ENCODE measurements around the gene CORIN.
A peak's percentile ranks its signal among the peaks of the same experiment; 100 is the strongest.

CORIN gene

DNA sequence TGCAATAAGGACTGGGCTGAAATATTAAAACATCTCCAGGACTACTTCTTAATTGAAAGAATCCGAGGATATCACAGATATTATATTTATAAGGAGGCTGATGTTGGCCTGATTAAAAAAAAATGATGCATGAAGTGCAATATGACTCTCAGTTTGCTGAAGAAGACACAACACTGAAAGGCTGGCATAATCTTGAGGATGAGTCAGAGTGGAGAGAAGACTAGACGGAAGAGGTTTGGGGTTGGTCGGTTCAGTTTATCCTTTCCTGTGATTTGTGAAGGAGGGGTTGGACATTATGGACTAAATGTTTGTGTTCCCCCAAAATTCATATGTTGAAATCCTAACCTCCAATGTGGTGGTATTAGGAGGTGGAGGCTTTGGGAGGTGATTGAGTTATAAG lies 170.3 kb downstream of the CORIN start:
- H3K9me3 ChIP-seq (ENCODE audit: control insufficient read depth, insufficient read depth, low read length): no peaks in the 10 kb centered on the region
- no peaks in the 10 kb centered on the region for H3K36me3 ChIP-seq (ENCODE audit: control insufficient read depth, insufficient read depth, low read length)
- H3K27me3 ChIP-seq (ENCODE audit: control insufficient read depth, insufficient read depth, low read length): no peaks in the 10 kb centered on the region
- no peak overlapping the region for H3K4me3 ChIP-seq (ENCODE audit: low read length)
- no peaks in the 10 kb centered on the region for H3K4me1 ChIP-seq (ENCODE audit: control insufficient read depth, insufficient read depth, low read length)
- WGBS (ENCODE audit: insufficient coverage, insufficient read length): no CpG with 5 or more reads among the region's 3 CpGs
- no peak overlapping the region for H3K27ac ChIP-seq (ENCODE audit: low read length)
- no peak for DNase-seq (ENCODE audit: low read depth, low spot score)

DNA sequence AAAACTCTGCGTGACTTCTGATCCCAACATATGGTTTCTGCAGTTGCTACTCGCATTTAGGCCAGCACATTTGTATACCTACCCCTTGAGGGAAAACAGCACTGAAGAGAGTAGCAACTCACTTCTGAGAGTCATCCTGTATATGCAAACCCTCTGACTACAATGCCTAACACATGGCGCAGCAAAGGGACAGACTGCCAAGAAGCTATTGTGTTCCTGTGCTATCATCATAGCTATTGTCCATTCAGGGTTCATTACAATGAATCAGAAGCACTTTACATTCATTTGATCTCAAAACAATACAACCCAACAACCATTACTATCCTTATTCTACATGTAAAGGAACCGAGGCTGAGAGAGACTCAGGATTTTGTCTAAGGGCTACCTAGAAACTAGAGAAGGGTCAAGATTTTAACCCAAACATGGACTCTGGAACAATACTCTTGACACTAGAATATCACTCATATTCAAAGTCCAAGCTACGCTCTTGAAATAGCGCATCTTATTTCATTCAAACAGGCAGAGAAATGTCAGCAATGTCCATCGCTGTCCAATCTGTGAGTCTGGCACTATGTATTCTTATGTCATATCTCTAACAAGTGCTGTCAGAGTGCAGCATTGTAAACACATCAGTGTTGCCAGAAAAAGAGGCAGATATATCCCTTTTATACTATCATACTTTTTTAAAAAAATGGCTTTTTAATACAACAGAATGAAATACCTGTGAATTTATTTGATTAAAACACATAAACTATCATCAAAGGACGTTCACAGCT lies 173.6 kb downstream of the CORIN start:
- DNase-seq (ENCODE audit: low read depth, low spot score): no peak
- no peaks in the 10 kb centered on the region for H3K4me1 ChIP-seq (ENCODE audit: control insufficient read depth, insufficient read depth, low read length)
- no CpG with 5 or more reads among the region's 8 CpGs for WGBS (ENCODE audit: insufficient coverage, insufficient read length)
- no peaks in the 10 kb centered on the region for H3K27me3 ChIP-seq (ENCODE audit: control insufficient read depth, insufficient read depth, low read length)
- H3K27ac ChIP-seq (ENCODE audit: low read length): no peak overlapping the region
- no peaks in the 10 kb centered on the region for H3K36me3 ChIP-seq (ENCODE audit: control insufficient read depth, insufficient read depth, low read length)
- no peak overlapping the region for H3K4me3 ChIP-seq (ENCODE audit: low read length)
- H3K9me3 ChIP-seq (ENCODE audit: control insufficient read depth, insufficient read depth, low read length): no peaks in the 10 kb centered on the region

DNA sequence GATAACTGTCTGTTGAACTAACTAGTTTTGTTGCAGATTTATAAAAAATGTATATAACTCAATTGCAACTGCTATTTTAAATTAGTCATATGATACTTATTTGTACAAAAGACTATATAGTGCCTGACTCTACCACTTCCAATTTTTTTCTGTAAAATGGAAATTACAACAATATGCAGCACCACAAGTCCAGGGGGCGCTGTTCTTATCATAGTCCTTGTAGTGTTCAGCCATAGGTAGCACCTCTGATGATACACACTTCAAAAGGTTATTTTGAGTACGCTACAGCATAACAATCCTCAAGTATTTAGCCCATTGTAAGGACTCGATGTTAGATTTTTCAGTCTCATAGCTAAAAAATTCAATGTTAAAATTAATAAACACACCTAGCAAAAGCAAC lies 174.9 kb downstream of the CORIN start:
- H3K27ac ChIP-seq (ENCODE audit: low read length): no peak overlapping the region
- H3K4me1 ChIP-seq (ENCODE audit: control insufficient read depth, insufficient read depth, low read length): no peaks in the 10 kb centered on the region
- WGBS (ENCODE audit: insufficient coverage, insufficient read length): no CpG with 5 or more reads among the region's 3 CpGs
- H3K4me3 ChIP-seq (ENCODE audit: low read length): no peak overlapping the region
- H3K36me3 ChIP-seq (ENCODE audit: control insufficient read depth, insufficient read depth, low read length): no peaks in the 10 kb centered on the region
- H3K9me3 ChIP-seq (ENCODE audit: control insufficient read depth, insufficient read depth, low read length): no peaks in the 10 kb centered on the region
- H3K27me3 ChIP-seq (ENCODE audit: control insufficient read depth, insufficient read depth, low read length): no peaks in the 10 kb centered on the region
- peak; percentile 11 for DNase-seq (ENCODE audit: low read depth, low spot score)

DNA sequence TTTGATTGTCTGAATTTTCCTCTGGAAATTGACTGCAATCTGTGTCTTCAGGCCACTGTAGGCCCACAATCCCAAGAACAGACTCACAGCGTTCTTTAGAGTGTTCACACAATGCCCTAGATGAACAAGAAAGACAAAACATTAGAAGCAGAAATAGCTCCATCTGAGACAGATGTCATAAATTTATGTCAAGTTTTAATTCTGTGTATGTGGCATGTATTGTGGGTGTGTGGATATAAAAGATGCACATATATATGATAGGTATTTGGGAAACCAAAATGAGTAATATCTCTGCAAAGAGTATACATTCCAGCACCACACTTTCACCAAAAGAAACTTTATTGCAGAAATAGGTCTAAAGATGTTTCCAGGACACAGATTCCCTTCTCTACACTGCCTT lies 176.1 kb downstream of the CORIN start:
- WGBS (ENCODE audit: insufficient coverage, insufficient read length): no CpG with 5 or more reads among the region's 1 CpG
- Histone ChIP-seq H3K4me1 (ENCODE audit: control insufficient read depth, insufficient read depth, low read length) (no peaks in the 10 kb centered on the region), H3K27ac (ENCODE audit: low read length) (no peak overlapping the region), H3K36me3 (ENCODE audit: control insufficient read depth, insufficient read depth, low read length) (no peaks in the 10 kb centered on the region), H3K27me3 (ENCODE audit: control insufficient read depth, insufficient read depth, low read length) (no peaks in the 10 kb centered on the region), H3K9me3 (ENCODE audit: control insufficient read depth, insufficient read depth, low read length) (no peaks in the 10 kb centered on the region), H3K4me3 (ENCODE audit: low read length) (no peak overlapping the region)
- no peak for DNase-seq (ENCODE audit: low read depth, low spot score)

DNA sequence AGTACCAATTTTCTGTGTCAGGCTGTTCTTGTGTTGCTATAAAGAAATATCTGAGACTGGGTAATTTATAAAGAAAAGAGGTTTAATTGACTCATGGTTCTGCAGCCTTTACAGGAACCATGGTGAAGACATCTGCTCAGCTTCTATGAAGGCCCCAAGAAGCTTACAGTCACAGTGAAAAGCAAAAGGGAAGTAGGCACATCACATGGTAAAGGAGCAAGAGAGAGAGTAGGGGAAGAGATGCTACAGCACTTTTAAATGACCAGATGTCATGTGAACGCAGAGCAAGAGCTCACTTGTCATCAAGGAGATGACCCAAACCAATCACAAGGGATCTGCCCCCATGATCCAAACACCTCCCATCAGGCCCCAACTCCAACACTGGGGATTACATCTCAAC lies 178.5 kb downstream of the CORIN start:
- no peak overlapping the region for H3K4me3 ChIP-seq (ENCODE audit: low read length)
- H3K9me3 ChIP-seq (ENCODE audit: control insufficient read depth, insufficient read depth, low read length): no peaks in the 10 kb centered on the region
- DNase-seq (ENCODE audit: low read depth, low spot score): no peak
- no peak overlapping the region for H3K27ac ChIP-seq (ENCODE audit: low read length)
- H3K36me3 ChIP-seq (ENCODE audit: control insufficient read depth, insufficient read depth, low read length): no peaks in the 10 kb centered on the region
- H3K4me1 ChIP-seq (ENCODE audit: control insufficient read depth, insufficient read depth, low read length): no peaks in the 10 kb centered on the region; the same call in 1 of the 2 replicates
- whole genome bisulfite sequencing (ENCODE audit: insufficient coverage, insufficient read length): no CpG with 5 or more reads among the region's 1 CpG
- H3K27me3 ChIP-seq (ENCODE audit: control insufficient read depth, insufficient read depth, low read length): no peaks in the 10 kb centered on the region

DNA sequence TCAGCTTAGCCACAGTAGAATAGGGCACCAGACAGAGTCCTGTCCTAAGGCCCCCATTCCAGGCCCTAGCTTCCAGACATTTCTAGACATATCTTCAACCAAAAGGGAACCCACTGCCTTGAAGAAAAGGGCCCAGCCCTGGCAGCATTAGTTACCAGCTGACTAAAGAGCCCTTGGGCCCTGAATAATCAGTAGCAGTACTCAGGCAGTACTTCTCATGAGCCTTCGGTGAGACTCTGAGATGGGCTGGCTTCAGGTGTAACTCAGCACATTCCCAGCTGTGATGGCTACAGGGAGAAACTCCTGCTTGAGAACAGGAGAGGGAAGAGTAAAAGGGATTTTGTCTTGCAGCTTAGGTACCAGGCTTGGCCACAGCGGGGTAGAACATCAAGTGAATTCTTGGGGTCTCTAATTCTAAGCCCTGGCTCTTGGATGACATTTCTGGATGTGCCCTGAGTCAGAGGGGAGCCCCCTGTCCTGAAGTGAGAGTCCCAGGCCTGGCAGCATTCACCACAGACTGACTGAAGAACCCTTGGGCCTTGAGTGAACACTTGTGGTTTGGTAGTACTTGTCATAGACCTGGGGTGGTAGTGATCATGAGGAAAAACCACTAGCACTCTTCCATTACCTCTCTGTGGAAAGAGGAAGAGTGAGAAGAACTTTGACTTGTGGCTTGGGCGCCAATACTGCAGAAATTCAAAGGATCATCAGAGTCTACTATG lies 182.7 kb downstream of the CORIN start:
- Histone ChIP-seq H3K4me1 (ENCODE audit: control insufficient read depth, insufficient read depth, low read length) (no peaks in the 10 kb centered on the region; the same call in 1 of the 2 replicates), H3K4me3 (ENCODE audit: low read length) (no peak overlapping the region), H3K36me3 (ENCODE audit: control insufficient read depth, insufficient read depth, low read length) (no peaks in the 10 kb centered on the region), H3K9me3 (ENCODE audit: control insufficient read depth, insufficient read depth, low read length) (no peaks in the 10 kb centered on the region), H3K27ac (ENCODE audit: low read length) (no peak overlapping the region), H3K27me3 (ENCODE audit: control insufficient read depth, insufficient read depth, low read length) (no peaks in the 10 kb centered on the region)
- WGBS (ENCODE audit: insufficient coverage, insufficient read length): no CpG with 5 or more reads among the region's 3 CpGs
- no peak for DNase-seq (ENCODE audit: low read depth, low spot score)

DNA sequence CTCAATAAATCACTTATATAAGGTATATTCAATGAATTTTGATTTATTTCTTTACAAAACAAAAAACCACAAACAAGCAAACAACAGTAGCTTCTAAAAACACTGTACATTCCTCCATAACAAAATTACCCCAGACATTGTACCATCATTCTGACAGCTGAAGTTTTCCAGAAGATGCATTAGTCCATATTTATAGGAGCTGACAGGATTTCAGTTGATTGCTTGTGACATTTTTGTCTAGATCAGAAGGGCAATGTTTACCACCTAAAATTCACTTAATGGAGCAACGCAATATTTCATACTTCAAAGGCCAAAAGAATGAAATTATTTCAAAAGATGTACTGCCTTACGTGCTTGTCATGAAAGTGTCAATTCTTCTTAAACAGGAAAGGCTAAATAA lies 185.8 kb downstream of the CORIN start:
- no CpG with 5 or more reads among the region's 2 CpGs for WGBS (ENCODE audit: insufficient coverage, insufficient read length)
- no peaks in the 10 kb centered on the region for H3K9me3 ChIP-seq (ENCODE audit: control insufficient read depth, insufficient read depth, low read length)
- no peak overlapping the region for H3K4me3 ChIP-seq (ENCODE audit: low read length)
- H3K4me1 ChIP-seq (ENCODE audit: control insufficient read depth, insufficient read depth, low read length): no peaks in the 10 kb centered on the region; the same call in 1 of the 2 replicates
- no peaks in the 10 kb centered on the region for H3K27me3 ChIP-seq (ENCODE audit: control insufficient read depth, insufficient read depth, low read length)
- no peak overlapping the region for H3K27ac ChIP-seq (ENCODE audit: low read length)
- no peak for DNase-seq (ENCODE audit: low read depth, low spot score)
- no peaks in the 10 kb centered on the region for H3K36me3 ChIP-seq (ENCODE audit: control insufficient read depth, insufficient read depth, low read length)

DNA sequence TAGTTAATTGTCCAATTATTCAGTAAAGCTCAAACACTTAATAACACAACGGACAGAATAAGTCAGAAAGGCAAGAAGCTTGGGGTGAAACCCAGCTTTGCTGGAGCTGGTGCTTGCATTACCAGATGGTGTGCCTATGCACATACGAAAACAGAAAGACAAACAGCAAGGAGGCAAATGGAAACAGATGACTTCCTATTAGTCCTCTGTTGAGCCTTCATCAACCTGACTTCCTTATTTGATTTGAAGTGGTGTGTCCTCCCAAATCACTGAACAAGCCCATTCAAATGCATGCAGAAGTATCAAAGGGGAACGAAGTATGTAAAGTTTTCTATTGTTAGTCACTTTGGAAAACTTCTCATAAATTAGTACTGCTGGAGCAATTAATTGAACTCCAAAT lies 186.6 kb downstream of the CORIN start:
- H3K27me3 ChIP-seq (ENCODE audit: control insufficient read depth, insufficient read depth, low read length): no peaks in the 10 kb centered on the region
- no peaks in the 10 kb centered on the region; the same call in 1 of the 2 replicates for H3K4me1 ChIP-seq (ENCODE audit: control insufficient read depth, insufficient read depth, low read length)
- DNase-seq (ENCODE audit: low read depth, low spot score): no peak
- H3K27ac ChIP-seq (ENCODE audit: low read length): no peak overlapping the region
- WGBS (ENCODE audit: insufficient coverage, insufficient read length): no CpG with 5 or more reads among the region's 3 CpGs
- H3K9me3 ChIP-seq (ENCODE audit: control insufficient read depth, insufficient read depth, low read length): no peaks in the 10 kb centered on the region
- H3K4me3 ChIP-seq (ENCODE audit: low read length): no peak overlapping the region
- no peaks in the 10 kb centered on the region for H3K36me3 ChIP-seq (ENCODE audit: control insufficient read depth, insufficient read depth, low read length)

DNA sequence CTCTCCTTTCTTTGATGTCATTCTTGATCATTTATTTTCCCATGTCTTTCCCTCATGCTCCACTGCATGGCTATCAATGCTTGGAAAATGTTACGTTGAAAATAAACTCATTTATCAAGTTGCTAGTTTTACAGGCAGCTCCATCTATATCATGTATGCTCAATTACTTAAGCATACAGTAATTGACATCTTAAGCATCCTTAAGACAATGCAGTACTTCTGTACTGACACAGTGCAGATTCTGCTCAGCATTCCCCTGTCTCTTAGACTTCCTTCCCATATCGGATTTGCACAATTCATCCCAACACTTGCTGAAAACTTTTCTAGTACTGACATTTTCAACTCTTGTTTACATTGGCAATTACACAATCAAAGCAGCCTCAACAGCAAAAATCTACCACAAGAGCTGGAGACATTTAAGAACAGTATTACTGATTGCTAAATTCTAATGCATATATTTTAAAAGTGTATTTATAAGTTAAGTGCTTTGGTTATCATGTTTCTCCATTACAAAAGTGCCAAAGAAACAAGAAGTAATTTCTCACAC lies 187.2 kb downstream of the CORIN start:
- DNase-seq (ENCODE audit: low read depth, low spot score): no peak
- Histone ChIP-seq H3K36me3 (ENCODE audit: control insufficient read depth, insufficient read depth, low read length) (no peaks in the 10 kb centered on the region), H3K27me3 (ENCODE audit: control insufficient read depth, insufficient read depth, low read length) (no peaks in the 10 kb centered on the region), H3K4me1 (ENCODE audit: control insufficient read depth, insufficient read depth, low read length) (no peaks in the 10 kb centered on the region; the same call in 1 of the 2 replicates), H3K27ac (ENCODE audit: low read length) (no peak overlapping the region), H3K9me3 (ENCODE audit: control insufficient read depth, insufficient read depth, low read length) (no peaks in the 10 kb centered on the region), H3K4me3 (ENCODE audit: low read length) (no peak overlapping the region)
- no CpG with 5 or more reads among the region's 2 CpGs for WGBS (ENCODE audit: insufficient coverage, insufficient read length)

DNA sequence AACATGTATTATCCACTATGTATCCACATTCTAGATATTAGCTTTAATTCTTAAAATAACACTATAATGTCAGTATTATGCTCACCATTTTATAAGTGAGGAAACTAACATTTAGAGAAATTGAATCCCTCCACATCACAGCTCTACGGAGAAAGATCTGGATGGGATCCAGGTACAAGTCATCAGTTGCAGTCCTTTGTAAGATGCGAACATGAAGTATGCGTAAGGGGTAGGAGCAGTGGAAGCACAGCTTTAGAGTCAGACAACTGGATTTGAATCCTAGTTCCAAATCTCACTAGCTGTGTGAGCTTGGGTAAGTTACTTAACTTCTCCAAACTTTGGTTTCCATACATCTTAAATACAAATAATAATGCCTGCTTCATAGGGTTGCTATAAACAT lies 190.3 kb downstream of the CORIN start:
- H3K27ac ChIP-seq (ENCODE audit: low read length): no peak overlapping the region
- DNase-seq (ENCODE audit: low read depth, low spot score): no peak
- no peaks in the 10 kb centered on the region for H3K27me3 ChIP-seq (ENCODE audit: control insufficient read depth, insufficient read depth, low read length)
- no peaks in the 10 kb centered on the region for H3K4me1 ChIP-seq (ENCODE audit: control insufficient read depth, insufficient read depth, low read length)
- H3K4me3 ChIP-seq (ENCODE audit: low read length): no peak overlapping the region
- WGBS (ENCODE audit: insufficient coverage, insufficient read length): no CpG with 5 or more reads among the region's 3 CpGs
- no peaks in the 10 kb centered on the region for H3K36me3 ChIP-seq (ENCODE audit: control insufficient read depth, insufficient read depth, low read length)
- H3K9me3 ChIP-seq (ENCODE audit: control insufficient read depth, insufficient read depth, low read length): no peaks in the 10 kb centered on the region

Measured in iPS DF 6.9 (cell line).